GM18868 (cell line): Measurements from ENCODE around the gene ZNF618.

ENCODE experiments used
- ATAC-seq: cut with Tn5 transposase; IDR thresholded peaks from one replicate; pipeline ENCODE4 v1.9.1; 2021; ENCODE audit warnings: mild to moderate bottlenecking, moderate library complexity; ENCODE audit not compliant: unreplicated experiment

The ZNF618 gene

DNA sequence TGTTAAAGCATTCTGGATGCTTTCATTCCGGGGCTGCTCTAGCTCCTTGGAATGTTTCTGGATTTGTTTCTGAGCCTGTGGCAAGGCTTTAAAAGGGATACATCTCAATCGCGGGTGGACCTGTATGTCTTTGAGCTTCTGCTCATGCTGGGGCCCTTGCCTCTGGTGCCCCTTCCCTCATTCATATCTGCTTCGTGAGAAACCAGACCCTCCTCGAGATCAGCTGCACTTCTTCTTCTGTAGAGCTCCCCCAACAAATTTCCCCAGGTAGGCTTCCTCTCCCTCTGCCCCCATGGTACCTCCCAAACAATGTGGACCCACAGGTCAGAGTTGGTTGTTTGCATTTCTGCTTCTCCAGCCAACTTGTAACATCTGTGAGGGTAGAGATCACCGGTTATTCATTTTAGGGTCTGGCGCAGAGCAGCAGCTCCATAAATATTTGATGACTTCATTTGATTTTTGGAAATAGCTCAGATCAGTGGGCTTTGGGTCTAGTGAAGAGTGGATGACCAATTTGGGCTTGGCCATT is 6.6 kb downstream of the ZNF618 start:
- no peak for ATAC-seq

DNA sequence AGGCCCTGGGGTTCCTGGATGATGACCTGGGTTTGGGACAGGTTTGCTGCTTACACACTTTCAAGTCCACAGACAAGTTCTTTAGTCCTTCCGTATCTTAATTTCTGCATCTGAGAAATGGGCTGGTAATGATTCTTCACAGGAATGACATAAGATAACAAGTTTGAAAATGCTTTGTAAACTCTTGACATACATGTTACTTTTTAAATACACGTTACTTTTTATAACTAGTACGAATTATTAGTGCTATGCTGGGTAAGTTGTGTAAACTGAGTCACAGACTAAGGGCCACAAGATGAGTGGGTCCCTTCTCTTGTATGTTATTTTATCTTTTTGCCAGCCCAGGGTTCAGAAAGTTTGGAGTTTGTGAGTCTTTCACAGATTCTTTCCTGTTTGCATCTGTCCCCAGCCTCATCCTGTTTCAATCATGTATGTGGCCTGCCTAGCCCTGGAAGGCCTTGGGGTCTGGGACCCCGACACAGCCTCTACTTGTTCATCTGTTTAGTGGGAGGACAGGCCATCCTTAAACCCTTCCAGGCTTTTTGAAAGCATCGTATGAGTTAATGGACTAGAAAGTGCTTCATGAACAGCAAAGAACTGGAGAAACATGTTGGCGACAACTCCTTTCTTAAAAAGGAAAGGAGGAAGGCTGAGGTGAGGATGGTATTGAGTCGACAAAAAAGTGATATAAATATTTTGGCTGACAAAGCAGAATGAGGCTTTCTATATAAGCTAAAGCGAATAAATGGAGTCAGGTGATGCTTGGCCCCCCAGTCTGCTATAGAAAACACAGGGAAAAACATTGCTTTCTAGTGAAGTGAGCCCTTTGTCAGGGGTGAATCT is 9.3 kb downstream of the ZNF618 start:
- no peak for ATAC-seq

DNA sequence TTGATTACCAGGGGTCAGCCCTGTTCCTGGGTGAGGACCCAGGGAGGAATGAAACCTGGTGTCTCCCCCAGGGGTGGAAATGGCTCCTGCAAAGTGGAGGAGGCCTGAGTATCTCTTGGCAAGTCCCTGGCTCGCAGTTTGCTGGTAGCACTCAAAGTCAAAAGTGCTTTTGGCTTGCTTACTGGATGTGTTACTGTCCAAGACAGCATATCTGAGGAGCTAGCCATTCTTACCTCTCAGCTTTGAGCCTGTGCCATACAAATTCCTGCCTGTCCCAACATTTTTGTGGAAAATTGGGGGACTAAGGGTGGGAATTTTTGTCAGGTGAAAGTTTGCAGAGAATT is 9.9 kb downstream of the ZNF618 start:
- no peak for ATAC-seq

DNA sequence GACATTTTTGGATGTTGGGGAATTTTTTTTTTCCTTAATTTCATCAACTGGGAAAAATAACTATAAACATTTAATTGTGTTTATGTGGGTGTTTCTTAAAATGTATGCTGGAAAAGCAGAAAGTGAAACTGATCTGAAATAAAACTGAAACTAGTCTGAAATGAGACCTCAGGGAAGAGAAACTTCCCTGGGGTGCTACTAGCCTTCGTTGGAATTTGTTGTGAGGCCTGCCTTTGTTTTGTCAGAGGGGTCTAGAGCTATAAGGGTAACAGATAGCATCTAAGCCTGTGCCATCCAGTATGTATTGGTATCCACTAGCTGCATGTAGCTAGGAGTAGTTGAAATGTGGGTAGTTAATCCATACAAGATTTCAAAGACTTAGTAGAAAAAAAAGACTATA is 10.4 kb downstream of the ZNF618 start:
- no peak for ATAC-seq

DNA sequence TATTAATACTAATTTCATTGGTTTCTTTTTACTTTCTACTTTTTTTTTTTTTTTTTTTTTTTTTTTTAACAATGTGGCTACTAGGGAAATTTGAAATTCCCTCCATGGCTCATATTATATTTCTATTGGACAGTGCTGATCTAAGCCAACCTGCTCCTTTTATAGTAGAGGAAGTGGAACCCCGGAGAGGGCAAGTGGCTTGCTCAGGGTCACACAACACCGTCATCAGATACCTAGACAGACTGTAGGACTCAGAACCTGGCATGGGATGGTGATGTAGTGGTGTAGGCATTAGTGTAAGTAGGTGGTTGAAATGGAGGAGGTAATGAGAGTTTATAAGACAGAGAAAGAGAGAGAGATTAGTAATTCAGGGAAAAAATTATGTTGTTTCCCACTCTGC is 10.8 kb downstream of the ZNF618 start:
- ATAC-seq: no peak

DNA sequence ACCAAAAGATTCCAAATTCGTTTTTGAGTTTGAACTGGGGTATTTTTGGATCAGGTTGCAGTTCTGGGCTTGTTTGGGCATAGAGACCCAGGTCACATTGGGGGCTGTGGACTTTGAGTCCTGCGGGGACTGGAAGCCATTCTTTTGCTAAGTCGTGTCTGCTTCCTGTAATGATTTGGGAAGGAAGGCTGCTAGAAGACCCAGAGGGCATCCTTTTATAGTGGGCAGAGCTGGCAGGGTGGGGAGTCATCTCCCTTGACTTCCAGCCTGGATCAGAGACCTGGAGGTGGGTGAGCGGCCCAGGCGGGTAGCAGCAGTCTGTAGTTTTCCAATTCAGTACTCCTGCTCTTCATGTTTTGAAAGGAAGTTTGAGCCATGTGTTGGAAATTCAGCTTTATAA is 11.3 kb downstream of the ZNF618 start:
- no peak for ATAC-seq

DNA sequence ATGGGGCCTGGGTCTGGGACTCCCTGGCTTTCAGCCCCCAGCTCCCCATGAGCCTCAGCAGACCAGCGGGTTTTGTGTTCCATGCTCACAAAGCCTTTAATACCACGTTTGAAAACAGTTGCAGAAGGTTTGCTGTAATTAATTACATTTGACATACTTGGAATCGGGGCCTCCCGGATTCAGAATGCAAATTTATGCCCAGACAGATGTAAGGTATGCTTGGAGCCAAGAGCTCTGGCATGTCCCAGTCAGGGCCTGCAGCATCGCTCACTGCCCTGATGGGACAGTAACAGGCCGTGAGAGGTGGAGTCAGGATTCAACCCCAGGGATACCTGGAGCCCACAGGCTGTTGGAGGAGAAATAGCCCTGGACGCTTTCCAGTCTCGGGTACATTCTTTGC is 12.2 kb downstream of the ZNF618 start:
- ATAC-seq: no peak

DNA sequence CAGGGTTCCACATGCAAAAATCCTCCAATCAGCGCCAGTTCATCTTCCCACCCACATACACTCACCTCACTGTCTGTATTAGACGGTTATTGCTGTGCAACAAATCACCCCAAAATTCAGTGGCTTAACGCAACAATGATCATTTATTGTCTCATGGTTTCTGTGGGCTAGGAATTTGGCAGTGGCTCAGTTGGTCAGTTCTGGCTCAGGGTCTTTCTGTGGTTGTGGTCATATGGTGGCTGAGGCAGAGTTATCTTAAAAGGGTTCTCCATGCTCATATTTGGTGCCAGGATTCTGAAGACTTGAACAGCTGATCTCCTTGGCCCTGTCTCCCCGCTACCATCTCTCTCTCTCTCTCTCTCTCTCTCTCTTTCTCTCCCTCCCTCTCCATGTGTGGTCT is 12.9 kb downstream of the ZNF618 start:
- ATAC-seq: no peak

DNA sequence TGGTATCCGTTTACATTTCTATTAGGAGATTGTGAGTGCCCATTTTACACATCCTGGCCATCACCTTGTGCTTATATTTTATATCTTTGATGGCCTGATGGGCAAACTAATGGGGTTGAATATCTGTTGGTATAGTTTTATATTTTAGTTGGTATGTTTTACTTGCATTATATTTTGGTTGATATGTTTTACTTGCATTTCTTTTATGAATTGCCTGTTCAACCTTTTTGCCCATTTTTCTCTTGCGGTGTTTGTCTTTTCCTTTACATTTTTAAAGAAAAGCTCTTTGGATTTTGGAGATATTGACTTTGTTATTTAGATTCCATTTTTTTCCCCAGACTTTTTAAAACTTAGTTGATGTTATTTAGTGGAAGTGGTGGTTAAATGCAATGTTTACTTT is 14.6 kb downstream of the ZNF618 start:
- ATAC-seq: no peak

DNA sequence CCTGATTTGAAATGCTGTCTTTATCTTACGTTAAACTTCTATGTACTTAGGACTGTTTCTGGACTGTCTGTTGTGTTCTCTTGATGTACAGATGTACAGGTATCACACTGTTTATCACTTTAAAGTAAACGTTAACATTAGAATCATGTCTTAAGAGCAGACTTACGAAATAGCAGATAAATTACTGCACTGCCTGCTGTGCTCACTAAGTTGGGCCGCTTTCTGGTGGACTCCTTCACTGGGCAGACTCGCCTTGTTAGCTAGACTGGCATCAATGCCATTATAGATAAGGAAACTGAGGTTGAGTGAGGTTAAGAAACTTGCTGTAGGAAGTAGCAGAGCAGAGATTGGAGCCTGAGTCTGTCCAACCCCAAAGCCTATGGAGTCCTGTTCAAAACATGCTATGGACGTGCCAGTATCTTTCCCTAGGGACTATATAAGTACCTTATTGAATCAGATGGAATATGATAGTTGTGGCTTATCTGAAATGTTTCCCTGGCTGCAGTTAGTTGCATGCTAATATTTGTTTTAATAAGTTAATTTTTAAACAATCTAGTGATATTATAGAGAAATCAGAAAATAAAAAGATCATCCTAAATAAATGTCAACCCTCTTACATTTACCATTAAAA is 16.9 kb downstream of the ZNF618 start:
- ATAC-seq: no peak

DNA sequence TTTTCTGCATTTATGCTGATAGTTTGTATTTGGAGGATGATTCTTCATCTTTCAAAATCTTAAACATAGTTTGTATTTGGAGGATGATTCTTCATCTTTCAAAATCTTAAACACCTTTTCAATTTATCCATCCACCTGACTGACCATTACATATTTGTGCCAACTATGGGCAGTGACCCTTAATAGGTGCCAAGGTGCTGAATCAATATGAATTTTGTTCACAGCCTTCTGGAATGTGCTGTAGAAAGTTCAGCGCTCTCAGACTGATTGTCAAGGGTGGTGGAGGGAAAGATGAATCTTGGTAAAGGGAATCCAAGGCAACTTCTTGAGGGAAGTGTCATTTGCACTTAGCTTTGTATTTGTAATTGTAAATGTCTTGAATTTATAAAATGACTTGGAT is 18.1 kb downstream of the ZNF618 start:
- ATAC-seq: no peak

DNA sequence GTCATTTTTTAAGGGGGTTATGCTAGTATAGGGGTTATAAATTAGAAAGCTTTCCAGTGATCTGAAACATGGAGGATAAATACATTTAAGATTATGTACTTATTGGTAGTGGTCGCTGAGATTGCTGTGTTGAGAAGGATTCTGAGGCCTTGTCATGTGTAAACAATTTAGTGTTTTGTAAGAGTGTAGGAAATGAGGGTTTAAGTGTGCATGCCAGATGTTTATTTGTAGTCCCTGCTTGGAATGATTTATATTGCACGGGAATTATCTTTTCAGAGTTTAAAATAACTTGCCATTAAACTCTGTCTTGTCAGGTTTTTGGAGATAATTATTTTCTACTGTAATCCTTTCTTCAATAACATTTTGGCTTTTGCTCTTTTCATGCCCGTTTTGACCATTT is 19.4 kb downstream of the ZNF618 start:
- ATAC-seq: no peak

DNA sequence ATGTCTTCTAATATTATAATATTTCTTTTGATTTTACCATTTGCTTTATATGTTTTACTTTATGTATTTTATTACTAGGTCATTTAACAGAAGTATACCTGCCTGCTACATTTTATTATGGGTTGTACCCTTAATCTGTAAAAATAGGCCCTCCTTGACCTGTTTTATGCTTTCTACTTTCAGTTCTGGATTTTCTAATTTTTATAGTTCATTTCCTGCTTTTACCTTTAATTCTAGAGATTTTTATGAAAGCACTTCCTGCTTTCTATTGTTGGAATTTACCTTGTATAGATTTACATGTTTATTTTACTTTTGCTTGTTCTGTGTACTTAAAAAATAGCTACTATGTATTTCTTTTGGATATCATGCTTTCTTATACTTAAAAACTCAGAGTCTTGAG is 20.6 kb downstream of the ZNF618 start:
- no peak for ATAC-seq

DNA sequence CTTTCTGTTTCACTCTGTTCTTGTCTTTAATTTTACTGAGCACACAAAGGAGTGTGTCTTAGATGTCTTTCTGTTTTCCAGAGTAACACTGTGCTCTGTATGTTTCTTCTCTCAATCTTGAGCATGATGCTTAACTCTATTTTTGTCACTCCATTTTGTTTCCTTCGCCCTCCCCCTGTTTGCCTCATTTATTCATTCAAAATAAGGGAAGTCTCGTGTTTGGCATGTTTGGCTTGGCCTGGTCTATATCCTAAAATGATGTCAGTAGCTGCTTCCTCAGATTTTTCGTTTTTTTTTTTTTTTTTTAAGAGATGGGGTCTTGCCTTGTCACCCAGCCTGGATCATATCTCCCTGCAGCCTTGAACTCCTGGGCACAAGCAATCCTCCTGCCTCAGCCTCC is 22.0 kb downstream of the ZNF618 start:
- ATAC-seq: no peak

DNA sequence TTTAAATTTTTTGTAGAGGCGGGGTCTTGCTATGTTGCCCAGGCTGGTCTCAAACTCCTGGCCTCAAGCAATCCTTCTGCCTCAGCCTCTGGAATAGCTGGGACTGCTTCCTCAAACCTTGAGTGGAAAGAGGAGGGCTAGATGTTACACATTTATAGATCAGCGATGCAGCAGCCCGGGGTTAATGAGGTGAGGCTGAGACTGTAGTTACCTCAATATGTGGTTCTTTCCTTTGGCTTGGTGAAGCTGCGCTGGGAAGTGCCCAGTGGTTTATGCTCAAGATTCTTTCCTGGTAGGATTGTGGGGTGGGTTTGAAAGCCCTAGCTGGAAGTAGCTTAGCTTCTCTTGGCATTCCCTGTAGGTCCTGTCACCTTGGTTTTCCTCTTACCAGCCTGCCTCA is 22.5 kb downstream of the ZNF618 start:
- ATAC-seq: no peak

DNA sequence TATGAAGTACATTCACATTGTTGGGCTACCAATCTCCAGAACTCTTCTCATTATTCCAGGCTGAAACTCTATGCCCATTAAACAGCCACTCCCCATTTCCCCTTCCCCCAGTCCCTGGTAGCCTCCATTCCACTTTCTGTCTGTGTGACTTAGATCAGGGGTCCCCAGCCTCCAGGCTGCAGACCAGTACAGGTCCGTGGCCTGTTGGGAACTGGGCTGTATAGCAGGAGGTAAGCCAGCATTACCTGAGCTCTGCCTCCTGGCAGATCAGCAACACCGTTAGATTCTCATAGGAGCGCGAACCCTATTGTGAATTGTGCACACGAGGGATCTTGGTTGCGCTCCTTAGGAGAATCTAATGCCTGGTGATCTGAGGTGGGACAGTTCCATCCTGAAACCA is 23.1 kb downstream of the ZNF618 start:
- no peak for ATAC-seq

DNA sequence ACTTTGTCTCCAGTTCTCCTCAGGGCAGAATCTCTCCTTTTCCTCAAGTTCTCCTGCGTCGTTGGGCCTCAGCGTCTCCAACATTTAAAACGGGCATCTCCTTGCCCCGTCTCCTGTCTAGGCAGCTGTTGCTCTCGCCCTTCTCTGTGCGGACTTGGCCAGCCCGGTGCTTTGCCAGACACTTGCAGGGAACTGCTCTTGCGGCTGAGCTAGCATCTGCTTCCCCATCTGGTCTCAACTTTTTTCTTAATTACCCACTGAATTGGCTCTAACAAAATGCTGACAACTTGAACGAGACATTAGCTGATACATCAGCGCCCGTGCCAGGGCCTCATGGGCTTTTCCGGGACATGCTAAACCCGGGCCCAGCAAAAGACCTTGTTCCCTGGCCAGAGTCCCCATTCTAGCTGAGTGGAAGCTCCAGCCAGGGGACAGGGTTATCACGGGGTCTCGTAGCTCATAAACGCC is 25.1 kb downstream of the ZNF618 start:
- no peak for ATAC-seq

DNA sequence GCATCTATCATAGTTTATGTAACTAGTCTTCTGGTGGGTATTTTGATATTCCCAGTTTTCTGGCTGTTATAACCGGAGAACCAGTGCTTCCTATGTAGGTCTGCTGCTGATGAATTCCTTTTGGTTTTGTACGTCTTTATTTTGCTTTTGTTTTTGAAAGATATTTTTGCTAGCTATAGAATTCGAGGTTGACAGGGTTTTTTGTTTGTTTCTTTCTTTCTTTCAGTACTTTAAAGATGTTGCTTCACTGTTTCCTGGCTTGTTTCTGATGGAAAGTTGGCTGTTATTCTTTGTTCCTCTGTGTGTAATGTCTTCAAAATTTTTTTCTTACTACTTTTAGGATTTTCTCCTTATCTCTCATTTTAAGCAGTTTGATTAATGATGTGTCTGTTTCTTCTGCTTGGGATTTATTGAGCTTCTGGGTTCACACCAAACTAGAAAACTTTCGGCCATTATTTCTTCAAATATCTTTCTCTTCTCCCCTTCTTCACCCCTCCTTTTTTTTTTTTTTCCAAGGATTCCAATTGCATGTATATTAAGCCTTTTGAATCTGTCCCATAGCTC is 27.5 kb downstream of the ZNF618 start:
- ATAC-seq: no peak

DNA sequence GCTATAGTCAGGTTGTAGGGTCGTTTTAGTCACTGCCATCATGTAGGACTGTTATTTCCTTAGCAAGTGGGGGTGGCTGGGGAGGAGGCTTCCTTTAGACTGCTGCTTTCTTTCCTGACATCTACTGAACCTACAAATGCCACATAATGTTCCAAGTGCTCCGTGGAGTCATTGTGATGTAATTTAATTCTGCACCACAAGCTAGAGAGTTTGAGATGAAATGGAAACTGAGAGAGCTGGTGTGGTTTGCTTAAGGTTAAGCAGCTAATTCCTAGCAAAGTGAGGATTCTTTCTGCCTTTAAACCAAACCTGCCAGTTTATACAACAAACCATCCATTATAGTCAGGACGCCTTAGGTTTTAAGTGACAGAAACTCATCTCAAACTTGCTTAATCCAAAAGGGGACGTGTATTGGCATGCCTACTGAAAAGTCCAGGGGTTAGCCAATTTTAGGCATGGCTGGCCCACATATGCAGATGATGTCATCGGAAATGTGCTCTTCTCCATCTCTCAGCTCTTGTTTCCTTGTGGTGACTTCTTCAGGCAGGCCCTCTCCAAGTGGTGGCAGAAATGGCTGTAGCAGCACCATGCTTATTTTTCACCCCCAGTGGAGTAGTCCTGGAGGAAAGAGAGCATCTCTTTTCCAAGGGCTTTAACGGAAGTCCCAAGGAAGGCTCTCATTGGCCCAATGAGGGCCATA is 30.5 kb downstream of the ZNF618 start:
- no peak for ATAC-seq

DNA sequence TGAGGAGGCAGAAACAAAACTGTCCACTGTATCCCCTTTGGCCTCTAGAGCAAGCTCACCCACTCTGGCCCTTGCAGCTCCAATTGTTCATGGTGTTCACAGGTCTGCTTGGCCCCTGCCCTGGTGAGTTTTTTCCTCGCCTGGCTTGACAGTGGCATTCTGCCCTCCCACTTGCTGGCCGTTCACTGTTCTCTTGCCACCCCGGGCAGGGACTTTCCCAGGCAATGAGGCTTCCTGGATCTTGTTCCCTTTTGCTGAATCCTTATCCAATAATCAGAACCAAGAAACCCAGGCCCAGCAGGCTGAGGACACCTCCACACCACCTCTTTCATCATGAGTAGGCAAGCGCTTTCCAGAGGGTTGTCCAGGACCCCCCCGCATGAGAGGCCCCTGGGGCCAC is 31.2 kb downstream of the ZNF618 start:
- no peak for ATAC-seq

DNA sequence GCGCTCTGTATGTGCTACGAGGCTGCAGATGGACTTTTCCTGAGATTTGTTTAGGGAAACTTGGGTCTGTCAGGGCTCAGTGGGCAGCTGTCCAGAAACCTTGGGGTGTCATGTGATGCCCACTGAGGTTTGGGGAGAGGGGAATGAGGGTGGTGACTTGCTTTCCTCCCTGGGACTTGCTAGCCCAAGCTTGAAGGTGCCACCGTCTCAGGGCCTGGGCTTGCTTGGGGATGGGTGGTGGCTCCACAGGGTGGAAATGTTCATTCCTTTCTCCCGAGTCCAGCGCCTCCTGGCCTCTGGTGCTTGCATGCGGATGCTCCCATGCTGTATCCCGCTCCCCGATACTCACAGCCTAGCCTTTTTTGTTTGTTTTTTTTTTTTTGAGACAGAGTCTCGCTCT is 33.3 kb downstream of the ZNF618 start:
- ATAC-seq: no peak
